Measurements from ENCODE around the gene CAPN11.
"Not testable (repeated sequence)": the region's sequence is repeated elsewhere in the genome, so short reads cannot be mapped to it uniquely, and the experiment has no call there.

CAPN11 gene

DNA sequence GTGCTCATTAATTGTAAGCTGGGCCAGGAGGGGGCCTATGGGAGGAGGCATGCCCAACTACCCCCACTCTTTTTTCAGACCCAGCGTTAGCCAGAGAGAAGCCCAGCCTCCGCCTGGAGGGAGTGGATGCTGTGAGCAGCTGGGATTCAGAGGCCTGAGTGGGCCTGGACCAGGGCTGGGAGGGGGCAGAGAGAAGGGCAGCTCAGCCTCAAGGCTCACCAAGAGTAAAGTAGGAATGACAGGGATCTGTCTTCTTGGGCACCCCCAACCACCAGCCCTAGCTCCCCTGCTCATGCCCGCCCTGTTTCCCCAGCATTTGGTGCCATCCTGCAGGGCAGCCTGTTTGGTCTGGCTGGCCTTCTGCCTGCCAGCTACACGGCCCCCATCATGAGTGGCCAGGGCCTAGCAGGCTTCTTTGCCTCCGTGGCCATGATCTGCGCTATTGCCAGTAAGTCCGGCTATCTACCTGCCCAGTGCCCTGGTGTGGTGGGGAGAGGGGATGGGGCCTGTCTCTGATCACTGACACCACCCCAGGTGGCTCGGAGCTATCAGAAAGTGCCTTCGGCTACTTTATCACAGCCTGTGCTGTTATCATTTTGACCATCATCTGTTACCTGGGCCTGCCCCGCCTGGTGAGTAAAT lies 71.5 kb downstream of the CAPN11 start:
- no peak for DNase-seq

DNA sequence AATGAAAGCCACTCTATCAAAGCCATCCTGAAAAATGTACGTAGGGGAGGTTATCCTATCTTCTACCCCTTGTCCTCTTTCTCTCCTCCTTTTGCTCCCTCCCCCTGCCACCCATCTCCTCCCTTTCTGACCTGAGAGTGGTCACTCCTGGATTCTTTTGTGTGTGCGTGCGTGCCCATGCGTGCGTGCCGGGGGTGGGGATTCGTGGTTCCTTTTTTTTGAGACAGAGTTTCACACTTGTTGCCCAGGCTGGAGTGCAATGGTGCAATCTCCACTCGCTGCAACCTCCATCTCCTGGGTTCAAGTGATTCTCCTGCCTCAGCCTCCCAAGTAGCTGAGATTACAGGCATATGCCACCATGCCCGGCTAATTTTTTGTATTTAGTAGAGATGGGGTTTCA lies 72.8 kb downstream of the CAPN11 start:
- not testable (repeated sequence) for DNase-seq

DNA sequence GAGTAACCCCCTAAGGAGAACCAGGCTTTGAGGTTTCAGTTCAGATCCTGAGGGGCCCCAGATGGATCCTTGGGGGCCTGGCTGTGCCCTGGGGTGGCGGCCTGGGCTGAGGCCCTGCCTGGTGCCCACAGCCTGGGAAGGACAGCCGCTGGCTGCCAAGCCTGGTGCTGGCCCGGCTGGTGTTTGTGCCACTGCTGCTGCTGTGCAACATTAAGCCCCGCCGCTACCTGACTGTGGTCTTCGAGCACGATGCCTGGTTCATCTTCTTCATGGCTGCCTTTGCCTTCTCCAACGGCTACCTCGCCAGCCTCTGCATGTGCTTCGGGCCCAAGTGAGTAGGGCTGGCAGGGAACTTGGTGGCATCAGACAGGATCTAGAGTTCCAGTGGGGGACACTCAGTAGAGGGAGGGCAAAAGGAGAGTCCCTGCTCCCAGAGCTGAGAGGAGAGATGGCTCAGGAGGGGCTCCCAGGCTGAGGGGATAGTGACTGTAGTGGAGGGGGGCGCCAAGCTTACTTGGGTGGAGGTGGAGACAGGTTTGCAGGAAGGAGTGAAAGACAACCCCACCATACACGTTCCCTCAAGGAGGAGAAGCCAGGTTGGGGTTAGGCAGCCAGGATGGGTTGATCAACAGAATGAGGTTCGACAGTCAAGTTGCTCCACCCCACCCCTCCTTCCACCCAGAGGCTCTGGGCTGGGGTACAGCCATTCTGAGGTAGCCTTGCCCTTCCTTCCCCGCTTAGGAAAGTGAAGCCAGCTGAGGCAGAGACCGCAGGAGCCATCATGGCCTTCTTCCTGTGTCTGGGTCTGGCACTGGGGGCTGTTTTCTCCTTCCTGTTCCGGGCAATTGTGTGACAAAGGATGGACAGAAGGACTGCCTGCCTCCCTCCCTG lies 74.3 kb downstream of the CAPN11 start:
- no peak for DNase-seq

DNA sequence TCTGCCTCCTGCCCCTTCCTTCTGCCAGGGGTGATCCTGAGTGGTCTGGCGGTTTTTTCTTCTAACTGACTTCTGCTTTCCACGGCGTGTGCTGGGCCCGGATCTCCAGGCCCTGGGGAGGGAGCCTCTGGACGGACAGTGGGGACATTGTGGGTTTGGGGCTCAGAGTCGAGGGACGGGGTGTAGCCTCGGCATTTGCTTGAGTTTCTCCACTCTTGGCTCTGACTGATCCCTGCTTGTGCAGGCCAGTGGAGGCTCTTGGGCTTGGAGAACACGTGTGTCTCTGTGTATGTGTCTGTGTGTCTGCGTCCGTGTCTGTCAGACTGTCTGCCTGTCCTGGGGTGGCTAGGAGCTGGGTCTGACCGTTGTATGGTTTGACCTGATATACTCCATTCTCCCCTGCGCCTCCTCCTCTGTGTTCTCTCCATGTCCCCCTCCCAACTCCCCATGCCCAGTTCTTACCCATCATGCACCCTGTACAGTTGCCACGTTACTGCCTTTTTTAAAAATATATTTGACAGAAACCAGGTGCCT lies 75.0 kb downstream of the CAPN11 start:
- no peak for DNase-seq

All from stimulated activated CD4-positive, alpha-beta T cell treated with anti-CD3 and anti-CD28 coated beads, Interleukin-4, amount 100 ng/mL, for 1 hour (primary cell).